SU-DHL-6 (cell line): ENCODE results near the gene ATXN7L1.

Source experiments
- CTCF ChIP-seq: fragments of 200-600 bp; sonication (generic); IDR thresholded peaks from one replicate; pipeline ENCODE4 v1.5.1; 2017; ENCODE audit warnings: antibody characterized with exemption, mild to moderate bottlenecking, low read length, moderate library complexity; ENCODE audit not compliant: insufficient read depth, poor library complexity, severe bottlenecking
- EZH2phosphoT487 ChIP-seq: fragments of 200-600 bp; sonication (generic), shearing (Covaris generic); conservative IDR thresholded peaks from 2 replicates; pipeline ENCODE4 v1.6.1; 2018; ENCODE audit warnings: mild to moderate bottlenecking, antibody characterized with exemption, low read length, moderate library complexity, mixed read lengths

- TF ChIP-seq CTCF (no peak), EZH2phosphoT487 (no peak)
Observed at GRCh38 chr7:105600720-105601550, 275.5 kb downstream of the ATXN7L1 start.
